Stimulated activated effector memory CD8-positive, alpha-beta T cell treated with anti-CD3 and anti-CD28 coated beads, Interleukin-12 subunit alpha, Interleukin-12 subunit beta, amount 100 ng/mL, for 72 hours (primary cell): Measurements from ENCODE around the gene MAF.
A peak's percentile ranks its signal among the peaks of the same experiment; 100 is the strongest.

Source experiments
- ATAC-seq: fragments of 150-1000 bp; cut with Tn5 transposase; 2 replicates; pipeline ENCODE4 v1.10.0; 2021
- DNase-seq, 2 donors: peaks; one replicate each; pipeline ENCODE4 v3.0.0; 2021 to 2022; ENCODE audit warnings: low spot score in 2 of 2
- H3K27ac Mint-ChIP-seq: one replicate; pipeline ENCODE4 v1.8.0; 2022; ENCODE audit warnings: mild to moderate bottlenecking, mixed read lengths
- H3K36me3 Mint-ChIP-seq: one replicate; pipeline ENCODE4 v1.8.0; 2022; ENCODE audit warnings: mild to moderate bottlenecking, mixed read lengths
- H3K4me1 Mint-ChIP-seq: one replicate; pipeline ENCODE4 v1.8.0; 2022; ENCODE audit warnings: mixed read lengths
- H3K4me3 Mint-ChIP-seq: one replicate; pipeline ENCODE4 v1.8.0; 2022; ENCODE audit warnings: mild to moderate bottlenecking, mixed read lengths
- H3K9me3 Mint-ChIP-seq: one replicate; pipeline ENCODE4 v1.8.0; 2022; ENCODE audit warnings: mixed read lengths

MAF gene

DNA sequence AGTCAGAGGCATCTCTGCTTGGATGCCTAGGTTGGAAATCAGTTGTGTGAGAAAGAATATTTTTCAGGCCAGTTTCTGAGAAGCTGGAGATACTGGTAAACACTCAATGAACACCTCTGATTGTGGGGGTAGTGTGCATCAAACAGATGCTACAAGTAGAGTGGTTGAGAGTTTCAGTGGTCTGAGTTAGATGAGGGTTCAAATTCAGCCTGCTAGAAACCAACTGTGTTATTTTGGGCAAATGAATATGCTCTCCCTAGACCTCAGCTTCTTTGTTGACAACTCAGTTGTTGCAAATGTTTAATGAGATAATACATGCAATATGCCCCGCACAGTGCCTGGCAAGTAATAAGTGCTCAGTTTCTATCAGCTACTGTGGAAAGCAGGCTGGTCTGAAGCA is 25.2 kb upstream of the MAF start:
- Mint-ChIP-seq H3K4me3 (no peak overlapping the region), H3K27ac (no peak overlapping the region), H3K4me1 (peaks cover 45% of the 10 kb centered on the region), H3K9me3 (no peaks in the 10 kb centered on the region), H3K36me3 (peaks cover 11% of the 10 kb centered on the region)
- no peak for DNase-seq
- peak; percentile 49 for ATAC-seq

DNA sequence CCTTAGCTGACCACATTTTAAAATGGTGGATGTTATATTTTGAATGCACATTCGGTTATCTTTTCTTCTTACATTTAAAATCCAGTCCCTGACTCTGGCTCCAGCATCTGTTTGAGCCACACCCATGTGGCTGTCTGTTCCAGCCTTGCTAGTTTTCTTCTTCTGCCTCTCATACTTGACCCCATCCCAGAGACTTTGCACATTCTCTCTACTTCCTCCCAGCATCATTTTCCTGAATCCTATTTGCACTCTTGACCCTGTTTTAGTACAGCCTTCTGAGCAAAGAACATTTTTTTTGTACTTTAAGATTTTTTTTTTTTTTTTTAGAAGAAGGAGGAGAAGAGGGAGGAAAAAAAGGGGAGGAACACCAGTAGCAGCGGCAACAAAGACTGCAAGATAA is 23.3 kb upstream of the MAF start:
- peaks cover 51% of the 10 kb centered on the region for H3K4me1 Mint-ChIP-seq
- no peak overlapping the region for H3K27ac Mint-ChIP-seq
- H3K36me3 Mint-ChIP-seq = peaks cover 12% of the 10 kb centered on the region
- H3K9me3 Mint-ChIP-seq = no peaks in the 10 kb centered on the region
- H3K4me3 Mint-ChIP-seq = no peak overlapping the region
- DNase-seq (no peak), ATAC-seq (no peak)

DNA sequence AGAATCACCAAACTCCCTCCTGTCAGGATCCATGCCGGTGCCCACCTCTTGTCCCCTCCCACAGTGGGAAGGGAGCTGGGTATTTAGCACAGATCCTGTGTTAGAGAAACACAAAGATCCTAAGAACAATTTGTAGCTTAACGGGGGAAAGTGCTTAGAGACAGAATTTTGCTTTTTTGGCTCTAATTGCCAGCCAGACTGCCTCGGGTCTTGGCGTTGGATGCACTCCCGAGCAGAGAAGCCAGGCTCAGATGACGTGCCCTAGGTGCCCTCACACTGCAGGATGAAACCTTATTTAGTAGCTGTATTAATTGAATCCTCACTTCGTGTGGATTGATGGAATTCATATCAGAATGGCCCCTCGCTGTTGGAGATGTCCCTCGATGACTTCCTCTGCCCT is 22.5 kb upstream of the MAF start:
- no peak overlapping the region for H3K4me3 Mint-ChIP-seq
- H3K4me1 Mint-ChIP-seq = peaks cover 51% of the 10 kb centered on the region
- no peaks in the 10 kb centered on the region for H3K9me3 Mint-ChIP-seq
- no peak for ATAC-seq
- DNase-seq = no peak
- no peak overlapping the region for H3K27ac Mint-ChIP-seq
- H3K36me3 Mint-ChIP-seq = peaks cover 12% of the 10 kb centered on the region

DNA sequence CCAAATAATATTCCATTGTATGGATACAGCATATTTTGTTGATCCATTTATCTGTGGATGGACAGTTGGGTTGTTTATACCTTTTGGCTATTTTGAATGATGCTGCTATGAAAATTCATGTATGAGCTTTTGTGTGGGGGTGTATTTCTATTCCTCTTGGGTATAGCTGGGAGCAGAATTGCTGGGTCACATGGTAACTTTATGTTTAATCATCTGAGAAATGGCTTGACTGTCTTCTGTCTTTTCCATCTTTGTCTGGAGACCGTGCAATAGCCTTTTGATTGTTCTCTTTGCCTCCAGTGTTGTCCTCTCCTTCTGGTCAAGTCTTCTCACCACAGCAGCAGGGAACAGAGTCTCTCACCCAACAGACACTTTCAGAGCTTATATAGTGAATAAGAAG is 20.5 kb upstream of the MAF start:
- ATAC-seq (no peak), DNase-seq (no peak)
- Mint-ChIP-seq H3K27ac (no peak overlapping the region), H3K9me3 (no peaks in the 10 kb centered on the region), H3K36me3 (peaks cover 12% of the 10 kb centered on the region), H3K4me3 (no peak overlapping the region), H3K4me1 (peaks cover 55% of the 10 kb centered on the region)

DNA sequence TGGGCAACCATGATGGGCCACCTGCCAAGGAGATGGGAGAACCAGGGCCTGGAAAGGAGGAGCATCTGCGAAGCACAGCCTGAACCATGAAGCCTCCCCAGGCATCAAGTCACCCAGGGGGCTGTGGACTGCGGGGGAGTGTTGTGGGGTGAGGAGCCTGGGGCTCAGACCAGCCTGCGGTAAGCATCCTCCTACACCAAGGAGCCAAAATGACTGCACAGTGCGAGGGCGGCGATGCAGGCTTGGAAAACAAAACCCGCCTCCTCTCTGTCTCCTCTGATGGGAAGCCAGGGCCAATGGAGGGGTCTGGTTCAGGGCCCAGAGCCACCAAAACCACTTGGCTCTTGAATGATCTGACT is 18.1 kb upstream of the MAF start:
- Mint-ChIP-seq H3K9me3 (no peaks in the 10 kb centered on the region), H3K36me3 (peaks cover 8% of the 10 kb centered on the region), H3K4me3 (peak overlapping the region; percentile 76), H3K27ac (peak overlapping the region; percentile 97), H3K4me1 (peaks cover 51% of the 10 kb centered on the region)
- peak; percentile 95 for ATAC-seq
- DNase-seq = peak; percentile 58 to 84

DNA sequence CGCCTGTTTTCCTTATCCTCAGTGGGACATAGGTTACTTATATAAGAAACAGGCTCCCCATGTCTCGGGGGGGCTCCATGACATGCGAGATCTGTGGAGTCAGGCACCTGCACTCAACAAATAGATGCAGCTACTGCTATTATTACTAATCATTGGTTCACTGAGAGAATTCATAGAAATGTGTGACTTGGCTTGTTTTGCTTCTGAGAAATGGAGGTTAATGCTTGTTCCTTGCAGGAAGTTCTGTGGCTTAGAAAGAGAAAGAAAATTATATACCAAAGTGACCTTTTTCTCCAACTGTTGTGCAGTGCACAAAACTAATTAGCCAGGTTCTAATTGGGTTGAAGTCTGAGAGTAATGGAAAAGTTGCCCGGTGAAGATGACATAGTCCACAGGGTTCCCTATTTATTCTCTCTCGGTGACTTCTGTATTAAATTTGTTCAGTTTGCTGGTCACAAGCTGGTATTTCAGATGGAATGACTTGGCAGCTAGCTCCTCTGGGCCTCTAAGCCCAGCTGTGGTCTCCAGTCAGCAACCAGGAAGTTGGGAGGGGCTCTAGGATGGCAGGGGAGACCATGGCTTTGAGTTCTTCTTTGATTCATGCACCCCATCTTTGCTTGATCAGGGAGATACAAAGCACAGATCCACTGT is 17.6 kb upstream of the MAF start:
- no peak for DNase-seq
- peaks cover 8% of the 10 kb centered on the region for H3K36me3 Mint-ChIP-seq
- peak overlapping the region; percentile 76 for H3K4me3 Mint-ChIP-seq
- peaks cover 54% of the 10 kb centered on the region for H3K4me1 Mint-ChIP-seq
- peak; percentile 72 for ATAC-seq
- H3K27ac Mint-ChIP-seq = peak overlapping the region; percentile 97
- no peaks in the 10 kb centered on the region for H3K9me3 Mint-ChIP-seq

DNA sequence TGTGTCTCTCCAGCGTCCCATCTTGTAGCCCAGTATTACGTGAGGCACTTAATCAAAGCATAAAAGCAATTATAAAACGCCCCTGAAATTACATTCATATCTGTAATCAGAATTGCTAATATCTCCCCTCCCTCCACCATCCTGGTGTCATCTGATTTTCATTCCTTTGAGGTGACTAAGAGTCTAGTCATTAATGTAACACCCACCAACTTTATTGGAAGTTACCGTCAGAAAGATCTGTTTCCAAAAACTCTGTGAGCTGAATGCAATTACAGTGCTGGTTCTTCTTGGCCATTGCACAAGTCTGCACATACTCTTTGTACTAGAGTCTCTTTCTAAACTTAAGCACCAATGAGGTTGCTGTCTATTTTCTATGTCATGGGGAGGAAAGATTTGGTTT is 12.5 kb upstream of the MAF start:
- H3K36me3 Mint-ChIP-seq = no peaks in the 10 kb centered on the region
- no peak overlapping the region for H3K27ac Mint-ChIP-seq
- peaks cover 42% of the 10 kb centered on the region for H3K4me1 Mint-ChIP-seq
- H3K4me3 Mint-ChIP-seq = no peak overlapping the region
- peak; percentile 84 for ATAC-seq
- no peaks in the 10 kb centered on the region for H3K9me3 Mint-ChIP-seq
- no peak for DNase-seq

DNA sequence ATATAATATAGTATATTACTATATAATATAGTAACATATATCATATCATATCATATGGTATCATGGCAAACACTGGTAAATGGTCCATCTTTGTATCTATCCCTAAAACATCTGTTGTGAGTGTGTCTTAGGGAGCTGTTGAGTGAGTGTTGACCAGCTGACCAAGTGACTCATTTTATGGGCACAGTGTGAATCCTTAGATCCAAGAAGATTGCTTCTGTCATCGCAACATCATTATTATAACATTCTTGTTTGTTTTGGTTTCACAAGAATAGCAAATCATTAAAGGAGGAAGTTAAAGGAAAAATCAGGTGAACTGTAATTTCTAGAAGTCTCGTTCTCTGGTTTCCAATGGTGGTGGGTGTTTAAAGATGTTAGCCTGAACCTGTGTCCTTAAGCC is 11.7 kb upstream of the MAF start:
- DNase-seq (no peak), ATAC-seq (no peak)
- peaks cover 40% of the 10 kb centered on the region for H3K4me1 Mint-ChIP-seq
- H3K9me3 Mint-ChIP-seq = no peaks in the 10 kb centered on the region
- H3K27ac Mint-ChIP-seq = no peak overlapping the region
- H3K4me3 Mint-ChIP-seq = no peak overlapping the region
- no peaks in the 10 kb centered on the region for H3K36me3 Mint-ChIP-seq

DNA sequence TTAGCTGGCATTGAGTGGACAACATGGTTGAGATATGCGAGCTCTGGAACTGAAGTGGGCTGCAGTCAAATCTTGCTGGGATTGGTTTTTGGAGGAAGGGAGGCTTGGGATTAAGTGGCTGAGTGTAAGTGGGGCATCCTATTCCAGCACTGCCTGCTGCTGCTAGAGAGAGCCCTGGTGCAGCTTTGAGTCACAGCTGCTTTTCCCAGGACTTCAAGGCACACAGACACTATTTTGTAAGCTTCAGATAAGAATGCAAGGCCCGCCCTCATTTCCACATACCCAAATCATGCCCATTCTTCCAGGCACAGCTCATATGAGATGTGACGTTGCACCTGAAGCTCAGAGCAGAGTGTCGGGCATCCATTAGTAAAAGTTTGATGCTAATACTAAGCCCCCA is 10.2 kb upstream of the MAF start:
- peaks cover 40% of the 10 kb centered on the region for H3K4me1 Mint-ChIP-seq
- DNase-seq (no peak), ATAC-seq (no peak)
- no peak overlapping the region for H3K27ac Mint-ChIP-seq
- no peak overlapping the region for H3K4me3 Mint-ChIP-seq
- H3K9me3 Mint-ChIP-seq = no peaks in the 10 kb centered on the region
- H3K36me3 Mint-ChIP-seq = no peaks in the 10 kb centered on the region

DNA sequence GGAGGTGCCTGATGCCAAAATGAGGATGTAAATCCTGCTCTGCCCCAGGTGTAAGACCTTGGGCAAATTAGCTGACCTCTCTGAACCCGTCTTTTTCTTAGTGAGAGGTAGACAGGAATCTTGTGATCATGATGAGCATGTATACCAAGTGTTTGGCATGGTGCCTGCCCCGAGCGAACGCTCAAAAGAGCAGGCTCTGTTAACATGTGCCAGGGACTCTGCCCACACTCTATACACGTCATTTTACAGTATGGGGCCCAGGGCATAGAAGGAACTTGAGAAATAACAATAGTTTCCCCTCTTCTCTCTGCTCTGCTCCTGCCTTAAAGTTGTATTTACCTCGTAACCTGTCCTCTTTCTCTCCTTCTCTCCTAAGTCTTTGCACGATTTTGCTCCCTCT is 9.3 kb upstream of the MAF start:
- peak overlapping the region; percentile 3 for H3K27ac Mint-ChIP-seq
- H3K36me3 Mint-ChIP-seq = no peaks in the 10 kb centered on the region
- DNase-seq (no peak), ATAC-seq (peak; percentile 54)
- no peaks in the 10 kb centered on the region for H3K9me3 Mint-ChIP-seq
- H3K4me3 Mint-ChIP-seq = peak overlapping the region; percentile 0
- H3K4me1 Mint-ChIP-seq = peaks cover 43% of the 10 kb centered on the region

DNA sequence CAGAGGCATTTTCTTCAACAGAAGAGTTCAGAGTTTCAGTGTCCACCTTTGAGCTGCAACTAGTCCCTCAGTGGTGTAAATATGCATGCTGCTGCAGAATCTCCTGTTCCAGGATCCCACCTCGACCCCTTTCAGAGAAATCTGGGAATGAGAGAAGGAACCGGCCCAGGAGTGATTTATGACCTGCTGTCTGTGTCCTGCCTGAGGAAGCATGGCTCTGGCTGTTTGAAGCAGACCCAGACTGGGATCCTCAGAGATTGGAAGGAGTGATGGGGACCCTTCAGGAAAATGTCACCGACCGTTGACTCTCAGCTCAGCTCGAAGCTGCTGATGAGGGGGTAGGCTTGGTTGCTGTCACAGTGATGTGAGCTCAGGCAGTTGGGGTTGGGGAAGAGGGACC is 8.4 kb upstream of the MAF start:
- no peak overlapping the region for H3K27ac Mint-ChIP-seq
- H3K36me3 Mint-ChIP-seq = no peaks in the 10 kb centered on the region
- H3K4me3 Mint-ChIP-seq = no peak overlapping the region
- no peak for ATAC-seq
- peaks cover 45% of the 10 kb centered on the region for H3K4me1 Mint-ChIP-seq
- no peaks in the 10 kb centered on the region for H3K9me3 Mint-ChIP-seq
- DNase-seq = no peak

DNA sequence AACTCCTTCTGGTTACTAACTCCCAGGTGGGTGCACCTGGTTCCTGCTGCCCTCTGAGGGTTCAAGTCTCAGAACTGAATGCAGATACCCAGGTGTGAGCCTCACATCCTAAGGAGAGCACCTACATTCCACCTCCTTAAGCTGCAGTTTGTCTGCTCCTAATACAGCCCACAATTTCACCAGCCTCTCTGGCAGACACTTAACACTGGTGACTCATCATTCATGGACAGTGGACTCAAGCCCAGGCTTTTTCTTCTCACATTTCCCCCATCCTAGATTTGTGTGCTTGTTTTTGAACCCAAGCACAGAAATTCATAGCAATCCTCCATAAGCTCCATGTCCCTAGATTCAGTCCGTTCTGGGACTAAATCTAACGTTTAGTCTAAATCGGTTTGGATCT is 7.0 kb upstream of the MAF start:
- Mint-ChIP-seq H3K4me3 (no peak overlapping the region), H3K36me3 (no peaks in the 10 kb centered on the region), H3K4me1 (peaks cover 48% of the 10 kb centered on the region), H3K9me3 (no peaks in the 10 kb centered on the region), H3K27ac (no peak overlapping the region)
- DNase-seq = no peak
- no peak for ATAC-seq

DNA sequence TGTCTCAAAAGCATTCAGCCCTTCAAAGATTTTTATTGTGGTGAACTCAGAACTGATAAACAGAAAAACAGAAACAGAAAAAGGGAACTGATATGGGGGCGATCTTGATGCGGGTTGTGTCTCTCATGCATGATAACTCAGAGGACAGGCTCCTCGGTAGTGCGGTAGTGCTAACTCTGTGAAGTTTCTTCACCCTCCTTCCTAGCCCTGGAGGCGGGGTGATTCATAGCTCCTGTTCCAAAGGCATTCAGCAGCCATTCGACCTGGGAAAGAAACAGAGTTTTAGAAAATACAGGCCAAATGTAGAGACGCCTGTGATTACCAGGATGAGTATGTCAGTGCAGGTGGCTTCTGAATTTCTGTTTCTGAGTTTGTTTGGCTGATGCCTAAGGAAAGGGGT is 5.5 kb upstream of the MAF start:
- H3K4me3 Mint-ChIP-seq = peak overlapping the region; percentile 25
- H3K9me3 Mint-ChIP-seq = no peaks in the 10 kb centered on the region
- peaks cover 48% of the 10 kb centered on the region for H3K4me1 Mint-ChIP-seq
- no peak overlapping the region for H3K27ac Mint-ChIP-seq
- H3K36me3 Mint-ChIP-seq = peaks cover 15% of the 10 kb centered on the region
- DNase-seq = no peak
- peak; percentile 41 for ATAC-seq

DNA sequence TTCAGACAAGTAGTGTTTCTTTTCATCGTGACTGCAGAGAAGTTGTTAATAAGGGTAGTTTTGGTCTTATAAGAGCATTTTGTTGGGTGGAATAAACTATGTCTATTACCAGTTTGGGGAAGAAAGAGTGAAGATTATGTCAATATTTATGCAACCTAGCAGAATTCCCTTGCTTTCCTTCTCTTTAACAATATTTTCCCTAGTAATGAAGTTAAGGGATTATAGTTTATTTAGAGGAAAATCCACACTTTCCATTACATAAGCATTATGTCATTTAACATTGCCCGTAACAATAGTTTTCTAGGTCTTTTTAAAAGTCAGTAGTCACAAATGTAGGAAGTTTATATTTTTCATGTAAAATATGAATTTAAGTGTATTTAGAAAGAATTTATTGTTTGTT is 2.5 kb upstream of the MAF start:
- ATAC-seq (no peak), DNase-seq (no peak)
- Mint-ChIP-seq H3K27ac (peak overlapping the region; percentile 97), H3K9me3 (no peaks in the 10 kb centered on the region), H3K36me3 (peaks cover 44% of the 10 kb centered on the region), H3K4me3 (peak overlapping the region; percentile 84), H3K4me1 (peaks cover 38% of the 10 kb centered on the region)

DNA sequence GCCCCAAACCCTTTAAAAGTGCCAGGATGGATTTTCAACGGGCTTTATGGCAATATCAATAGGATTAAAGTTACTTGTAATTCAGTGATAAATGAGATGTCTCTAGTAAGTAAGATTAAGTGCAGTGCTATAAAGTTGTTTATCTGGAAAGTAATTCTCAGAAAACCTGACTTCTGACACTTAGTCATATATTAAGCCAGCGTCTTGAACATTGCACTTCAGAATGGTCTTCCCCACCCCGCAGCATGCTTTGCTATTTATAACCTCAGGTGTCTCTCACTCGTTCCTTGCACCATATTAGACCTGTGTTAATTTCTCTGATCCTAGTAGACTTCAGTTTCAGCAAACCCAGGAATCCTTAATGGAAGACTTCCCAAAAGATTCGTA is 2.1 kb upstream of the MAF start:
- H3K36me3 Mint-ChIP-seq = peaks cover 49% of the 10 kb centered on the region
- H3K4me1 Mint-ChIP-seq = peaks cover 37% of the 10 kb centered on the region
- ATAC-seq (peak; percentile 48), DNase-seq (no peak)
- peak overlapping the region; percentile 97 for H3K27ac Mint-ChIP-seq
- H3K9me3 Mint-ChIP-seq = no peaks in the 10 kb centered on the region
- H3K4me3 Mint-ChIP-seq = peak overlapping the region; percentile 84

DNA sequence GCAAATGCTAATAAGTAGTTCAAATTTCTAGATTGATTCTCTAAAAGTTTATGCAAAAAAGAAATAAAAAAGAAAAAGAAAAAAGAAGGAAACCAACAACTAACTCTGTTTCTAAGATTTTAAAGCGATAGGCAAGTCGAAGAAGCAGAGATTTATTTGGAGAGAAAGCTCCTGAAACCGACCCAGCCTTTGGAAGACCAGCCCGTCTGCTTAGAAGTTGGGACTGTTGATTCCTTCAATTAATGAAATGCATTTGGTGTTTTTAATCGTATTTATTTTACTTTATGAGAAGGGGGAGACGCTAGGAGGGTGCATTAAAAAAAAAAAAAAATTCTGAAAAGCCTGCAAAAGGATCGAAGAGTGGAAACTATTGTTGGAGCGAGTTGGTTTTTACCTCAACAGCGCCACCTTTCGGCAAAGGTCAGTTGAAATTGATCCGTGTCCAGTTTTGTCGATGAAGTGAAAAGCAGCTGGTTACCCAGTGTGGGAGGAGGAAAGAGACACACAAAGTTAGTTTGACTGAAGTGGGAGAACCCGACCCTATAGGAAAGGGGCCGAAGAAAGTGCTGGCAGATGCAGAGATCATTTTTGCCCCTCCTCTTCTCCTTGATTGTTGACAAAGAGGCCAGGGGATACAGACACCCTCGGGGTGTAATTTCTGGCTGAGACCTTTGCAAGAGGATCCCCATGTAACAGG is 1.5 kb upstream of the MAF start:
- Mint-ChIP-seq H3K4me3 (peak overlapping the region; percentile 84), H3K27ac (peak overlapping the region; percentile 97), H3K36me3 (peaks cover 54% of the 10 kb centered on the region), H3K9me3 (no peaks in the 10 kb centered on the region), H3K4me1 (peaks cover 32% of the 10 kb centered on the region)
- peak; percentile 29 for ATAC-seq
- peak; percentile 83 to 93 for DNase-seq
